Fibroblast of lung (primary cell): ENCODE results near the gene RABGAP1L. TPM values are rescaled to one million over a fixed set of nuclear protein-coding genes. Genes with fewer than 3 reads are reported as not detected.

Experiments
- DNase-seq, 2 donors: peaks; one replicate each; pipeline versions ENCODE4 v3.0.0 to v3.0.0-alpha.2; 2010; ENCODE audit warnings: low read depth in 2 of 2
- H2AFZ ChIP-seq: 2 replicates; pipeline ENCODE4 v1.5.1; 2012; ENCODE audit warnings: low read length, control low read depth, inconsistent platforms
- H3K27ac ChIP-seq: 2 replicates; pipeline ENCODE4 v1.5.1; 2011; ENCODE audit warnings: low read length, control low read depth; ENCODE audit not compliant: insufficient read depth
- H3K27me3 ChIP-seq: 2 replicates; pipeline ENCODE4 v1.5.1; 2011; ENCODE audit warnings: mild to moderate bottlenecking, low read length; ENCODE audit not compliant: control insufficient read depth, insufficient read depth
- H3K36me3 ChIP-seq: 2 replicates; pipeline ENCODE4 v1.5.1; 2011; ENCODE audit warnings: low read length; ENCODE audit not compliant: control insufficient read depth, insufficient read depth
- H3K4me1 ChIP-seq: 2 replicates; pipeline ENCODE4 v1.5.1; 2011; ENCODE audit warnings: low read length; ENCODE audit not compliant: control insufficient read depth, insufficient read depth; ENCODE audit errors: extremely low read depth
- H3K4me2 ChIP-seq: 2 replicates; pipeline ENCODE4 v1.5.1; 2011; ENCODE audit warnings: low read length, control low read depth; ENCODE audit not compliant: insufficient read depth; ENCODE audit errors: extremely low read depth
- H3K4me3 ChIP-seq, 4 experiments: fragments of 200-600 bp in 1 of 4; sonication (generic) in 1 of 4; replicated peaks in 1 of 4; 2 replicates each; pipeline ENCODE4 v1.5.1; 2011 to 2016; ENCODE audit warnings: low read length in 4 of 4, low read depth in 3 of 4, mild to moderate bottlenecking in 3 of 4, control low read depth in 2 of 4, inconsistent platforms in 1 of 4, mixed read lengths in 1 of 4; ENCODE audit not compliant: insufficient read depth in 1 of 4; ENCODE audit errors: control extremely low read depth in 1 of 4
- H3K79me2 ChIP-seq: 2 replicates; pipeline ENCODE4 v1.5.1; 2012; ENCODE audit warnings: mild to moderate bottlenecking, low read length, inconsistent platforms; ENCODE audit not compliant: control insufficient read depth, insufficient read depth
- H3K9ac ChIP-seq: 2 replicates; pipeline ENCODE4 v1.5.1; 2011; ENCODE audit warnings: mild to moderate bottlenecking, low read length, control low read depth; ENCODE audit not compliant: insufficient read depth
- H3K9me3 ChIP-seq: 2 replicates; pipeline ENCODE4 v1.5.1; 2012; ENCODE audit warnings: low read depth, low read length; ENCODE audit not compliant: control insufficient read depth, insufficient read depth
- H4K20me1 ChIP-seq: 2 replicates; pipeline ENCODE4 v1.5.1; 2011; ENCODE audit warnings: low read length; ENCODE audit not compliant: control insufficient read depth, insufficient read depth; ENCODE audit errors: extremely low read depth
- EZH2 ChIP-seq: IDR thresholded peaks from 2 replicates; pipeline ENCODE4 v1.5.1; 2012; ENCODE audit warnings: low read length, control low read depth, mild to moderate bottlenecking; ENCODE audit errors: missing control alignments
- polyA plus RNA-seq, 2 donors: library from polyadenylated mRNA; depleted of rRNA in 1 of 2; stranded (reverse) in 1 of 2; unstranded in 1 of 2; fragments of >200 nt; gene quantifications; 2 replicates each; pipeline ENCODE4 v1.2.1, GENCODE V29; 2011 to 2012; ENCODE audit warnings: missing spikeins in 1 of 2
- total RNA-seq: library from RNA; depleted of rRNA; stranded (reverse); fragments of >200 nt; gene quantifications from 2 replicates; pipeline ENCODE4 v1.2.1, GENCODE V29; 2014
- TF ChIP-seq, protein P1 (sequence below), 2 donors: IDR thresholded peaks in 1 of 2; conservative IDR thresholded peaks in 1 of 2; 1 replicate in 1 of 2; 2 replicates in 1 of 2; pipeline ENCODE4 v1.5.1; 2011 to 2012; ENCODE audit warnings: low read length in 2 of 2, control low read depth in 1 of 2, inconsistent platforms in 1 of 2, low read depth in 1 of 2, mild to moderate bottlenecking in 1 of 2

RABGAP1L gene
- total and polyA plus RNA-seq, 2 donors (not counting 1 experiment from before 2014, with no cell fraction given) = 33.8 to 36.5 TPM

DNA sequence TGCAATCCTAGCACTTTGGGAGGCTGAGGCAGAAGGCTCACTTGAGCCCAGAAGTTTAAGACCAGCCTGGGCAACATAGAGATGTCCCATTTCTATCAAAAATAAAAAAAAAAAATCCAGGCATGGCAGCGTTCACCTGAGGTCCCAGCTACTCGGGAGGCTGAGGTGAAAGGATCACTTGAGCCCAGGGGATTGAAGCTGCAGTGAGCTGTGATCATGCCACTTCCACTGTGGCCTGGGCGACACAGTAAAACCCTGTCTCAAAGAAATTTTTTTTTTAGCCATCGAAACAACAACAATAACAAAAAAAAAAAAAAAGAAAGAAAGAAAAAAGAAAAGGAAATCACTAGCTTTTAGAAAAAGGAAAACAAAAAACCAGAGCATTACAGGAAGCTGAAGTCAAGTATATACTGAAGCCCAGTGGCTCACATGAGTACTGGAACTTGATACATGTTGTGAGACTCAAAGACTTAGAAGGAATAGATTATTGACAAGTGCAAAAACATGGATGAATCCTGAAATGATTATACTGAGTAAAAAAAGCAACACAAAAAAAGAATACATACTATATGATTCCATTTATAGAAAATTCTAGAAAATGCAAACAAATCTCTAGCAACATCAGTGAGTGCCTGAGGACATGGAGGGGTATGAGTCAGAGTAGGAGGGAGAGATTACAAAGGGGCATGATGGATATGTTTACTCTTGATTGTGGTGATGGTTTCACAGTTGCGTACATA is 6.1 kb upstream of the RABGAP1L start:
- H3K4me3 ChIP-seq = no peak overlapping the region
- H2AFZ ChIP-seq = no peak overlapping the region
- no peaks in the 10 kb centered on the region for H4K20me1 ChIP-seq
- DNase-seq = no peak
- H3K9me3 ChIP-seq = no peaks in the 10 kb centered on the region
- no peaks in the 10 kb centered on the region for H3K79me2 ChIP-seq
- no peaks in the 10 kb centered on the region for H3K27me3 ChIP-seq
- H3K4me1 ChIP-seq = no peaks in the 10 kb centered on the region
- no peak overlapping the region for H3K27ac ChIP-seq
- H3K4me2 ChIP-seq = no peak overlapping the region
- H3K36me3 ChIP-seq = no peaks in the 10 kb centered on the region
- H3K9ac ChIP-seq = no peak overlapping the region
- TF ChIP-seq, protein P1, sequence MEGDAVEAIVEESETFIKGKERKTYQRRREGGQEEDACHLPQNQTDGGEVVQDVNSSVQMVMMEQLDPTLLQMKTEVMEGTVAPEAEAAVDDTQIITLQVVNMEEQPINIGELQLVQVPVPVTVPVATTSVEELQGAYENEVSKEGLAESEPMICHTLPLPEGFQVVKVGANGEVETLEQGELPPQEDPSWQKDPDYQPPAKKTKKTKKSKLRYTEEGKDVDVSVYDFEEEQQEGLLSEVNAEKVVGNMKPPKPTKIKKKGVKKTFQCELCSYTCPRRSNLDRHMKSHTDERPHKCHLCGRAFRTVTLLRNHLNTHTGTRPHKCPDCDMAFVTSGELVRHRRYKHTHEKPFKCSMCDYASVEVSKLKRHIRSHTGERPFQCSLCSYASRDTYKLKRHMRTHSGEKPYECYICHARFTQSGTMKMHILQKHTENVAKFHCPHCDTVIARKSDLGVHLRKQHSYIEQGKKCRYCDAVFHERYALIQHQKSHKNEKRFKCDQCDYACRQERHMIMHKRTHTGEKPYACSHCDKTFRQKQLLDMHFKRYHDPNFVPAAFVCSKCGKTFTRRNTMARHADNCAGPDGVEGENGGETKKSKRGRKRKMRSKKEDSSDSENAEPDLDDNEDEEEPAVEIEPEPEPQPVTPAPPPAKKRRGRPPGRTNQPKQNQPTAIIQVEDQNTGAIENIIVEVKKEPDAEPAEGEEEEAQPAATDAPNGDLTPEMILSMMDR (conservative IDR thresholded peaks at IDR 0.05 in 1 of 2, IDR thresholded peaks at IDR 0.05 in 1 of 2; ENCODE audit: low read depth in 1 of 2, low read length in 2 of 2) = no peak
- TF ChIP-seq EZH2 = no peak

DNA sequence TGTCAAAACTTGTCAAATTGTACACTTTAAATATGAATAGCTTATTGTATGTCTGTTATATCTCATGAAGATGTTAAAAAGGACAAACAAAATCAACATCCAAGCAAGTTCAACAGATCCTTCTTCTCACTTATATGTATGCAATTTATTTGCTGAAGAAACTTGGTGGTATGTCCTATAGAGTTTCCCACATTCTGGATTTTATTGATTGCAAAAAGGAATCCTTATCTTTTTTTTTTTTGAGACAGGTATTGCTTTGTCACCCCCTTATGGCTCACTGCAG is 5.6 kb upstream of the RABGAP1L start:
- Histone ChIP-seq H3K4me1 (no peaks in the 10 kb centered on the region), H3K9ac (no peak overlapping the region), H3K4me3 (no peak overlapping the region), H2AFZ (no peak overlapping the region), H3K27me3 (no peaks in the 10 kb centered on the region), H3K9me3 (no peaks in the 10 kb centered on the region), H3K27ac (no peak overlapping the region), H3K36me3 (no peaks in the 10 kb centered on the region), H4K20me1 (no peaks in the 10 kb centered on the region), H3K79me2 (no peaks in the 10 kb centered on the region), H3K4me2 (no peak overlapping the region)
- DNase-seq = no peak
- TF ChIP-seq, protein P1 (conservative IDR thresholded peaks at IDR 0.05 in 1 of 2, IDR thresholded peaks at IDR 0.05 in 1 of 2; ENCODE audit: low read depth in 1 of 2, low read length in 2 of 2) = no peak
- TF ChIP-seq EZH2 = no peak

DNA sequence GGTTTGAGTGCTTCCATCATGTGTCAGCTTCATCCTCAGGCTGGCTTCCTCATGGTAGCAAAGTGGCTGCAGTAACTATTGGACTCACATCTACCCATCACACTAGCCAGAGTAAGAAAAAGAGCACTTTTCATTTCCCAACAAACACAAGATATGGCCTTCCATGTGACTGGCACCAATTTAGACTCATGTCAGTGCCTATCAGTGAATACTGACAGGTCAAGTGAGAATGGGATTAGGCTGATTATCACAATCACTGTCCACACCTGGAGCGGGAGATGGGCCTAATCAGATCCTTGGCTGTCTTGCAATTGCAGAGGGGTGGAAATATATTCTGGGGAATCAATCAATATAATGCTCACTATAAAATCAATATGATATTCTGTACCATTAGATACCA is 2.9 kb upstream of the RABGAP1L start:
- H3K27ac ChIP-seq = no peak overlapping the region
- no peak overlapping the region for H3K4me3 ChIP-seq
- H4K20me1 ChIP-seq = no peaks in the 10 kb centered on the region
- H3K79me2 ChIP-seq = peaks cover 3% of the 10 kb centered on the region
- no peak overlapping the region for H3K9ac ChIP-seq
- no peak overlapping the region for H2AFZ ChIP-seq
- no peak for DNase-seq
- H3K4me2 ChIP-seq = no peak overlapping the region
- no peaks in the 10 kb centered on the region for H3K9me3 ChIP-seq
- no peak for TF ChIP-seq EZH2
- TF ChIP-seq, protein P1 (conservative IDR thresholded peaks at IDR 0.05 in 1 of 2, IDR thresholded peaks at IDR 0.05 in 1 of 2; ENCODE audit: low read depth in 1 of 2, low read length in 2 of 2) = no peak
- no peaks in the 10 kb centered on the region for H3K36me3 ChIP-seq
- H3K27me3 ChIP-seq = no peaks in the 10 kb centered on the region
- no peaks in the 10 kb centered on the region for H3K4me1 ChIP-seq
